CD4-positive, alpha-beta T cell (primary cell): ENCODE data around the gene SNAPC4. TPM values are rescaled to one million over a fixed set of nuclear protein-coding genes. Genes with fewer than 3 reads are reported as not detected.

ENCODE experiments used
- ATAC-seq: fragments of 200-7000 bp; cut with Tn5 transposase; one replicate; pipeline ENCODE4 v1.10.0; 2022; ENCODE audit warnings: mild to moderate bottlenecking; ENCODE audit not compliant: poor library complexity
- CTCF ChIA-PET: fragments of 350-600 bp; sonication (Branson Sonifier 250); formaldehyde crosslinking; loops from one replicate; lab custom pipeline; 2021; ENCODE audit warnings: antibody characterized with exemption, inconsistent platforms; lab: Charles Lee
- POLR2A ChIA-PET: fragments of 350-600 bp; sonication (Branson Sonifier 250); formaldehyde crosslinking; loops from one replicate; lab custom pipeline; 2021; ENCODE audit warnings: antibody characterized with exemption, inconsistent platforms; lab: Charles Lee
- DNase-seq, 14 experiments: peaks; one replicate each; pipeline ENCODE4 v3.0.0-alpha.2; 2013 to 2020; ENCODE audit warnings: mixed read lengths in 2 of 14
- H3K27ac ChIP-seq, 2 donors: one replicate each; pipeline versions ENCODE4 v1.5.1 to v1.7.0; 2013; ENCODE audit warnings: low read length in 2 of 2, low read depth in 1 of 2, mild to moderate bottlenecking in 1 of 2
- H3K27me3 ChIP-seq, 2 experiments: 1 replicate in 1 of 2; 2 replicates in 1 of 2; pipeline versions ENCODE4 v1.6.1 to v1.7.0; 2013; ENCODE audit warnings: low read length in 2 of 2, control low read depth in 1 of 2, mild to moderate bottlenecking in 1 of 2, moderate library complexity in 1 of 2; ENCODE audit not compliant: insufficient read depth in 2 of 2, control insufficient read depth in 1 of 2
- H3K36me3 ChIP-seq: one replicate; pipeline ENCODE4 v1.6.1; 2013; ENCODE audit warnings: low read length, control low read depth; ENCODE audit not compliant: insufficient read depth
- H3K4me1 ChIP-seq: one replicate; pipeline ENCODE4 v1.6.1; 2013; ENCODE audit warnings: low read length, control low read depth; ENCODE audit not compliant: insufficient read depth
- H3K4me3 ChIP-seq: one replicate; pipeline ENCODE4 v1.5.1; 2013; ENCODE audit warnings: mild to moderate bottlenecking, low read length, moderate library complexity
- H3K9me3 ChIP-seq, 2 experiments: 1 replicate in 1 of 2; 2 replicates in 1 of 2; pipeline versions ENCODE4 v1.6.1 to v1.7.0; 2013; ENCODE audit warnings: low read length in 2 of 2, mild to moderate bottlenecking in 2 of 2, control low read depth in 1 of 2, moderate library complexity in 1 of 2; ENCODE audit not compliant: control insufficient read depth in 1 of 2, insufficient read depth in 1 of 2
- H3K27ac Mint-ChIP-seq: one replicate; pipeline ENCODE4 v1.8.0; 2020; ENCODE audit warnings: mixed read lengths
- H3K27me3 Mint-ChIP-seq: one replicate; pipeline ENCODE4 v1.8.0; 2021; ENCODE audit warnings: mixed read lengths
- H3K36me3 Mint-ChIP-seq: one replicate; pipeline ENCODE4 v1.8.0; 2021; ENCODE audit warnings: low read depth, mixed read lengths
- H3K4me1 Mint-ChIP-seq: one replicate; pipeline ENCODE4 v1.8.0; 2021; ENCODE audit warnings: low read depth, mixed read lengths
- H3K4me3 Mint-ChIP-seq: one replicate; pipeline ENCODE4 v1.8.0; 2020; ENCODE audit warnings: mild to moderate bottlenecking, mixed read lengths
- H3K9me3 Mint-ChIP-seq: one replicate; pipeline ENCODE4 v1.8.0; 2020; ENCODE audit warnings: mixed read lengths
- CTCF ChIP-seq: fragments of 200-600 bp; IDR thresholded peaks from one replicate; pipeline ENCODE4 v1.8.0; 2022; ENCODE audit warnings: antibody characterized with exemption, mild to moderate bottlenecking
- intact Hi-C, 2 experiments: fragments of 100-400 bp; cut with DNase I in 1 of 2; cut with micrococcal nuclease in 1 of 2; formaldehyde crosslinking; loops; one replicate each; pipeline versions ENCODE4 v1.15.1 to v1.9.0; 2023 to 2025; cut with DNase I, micrococcal nuclease
- total RNA-seq, 174 experiments: library from RNA in 2 of 174; stranded (reverse) in 2 of 174; gene quantifications; one replicate each; pipeline ENCODE4 v1.2.3 and lab custom pipeline; 2021 to 2026

Gene SNAPC4
- total RNA-seq, 2 experiments from 2014 or later, result 7.7 to 8.0 TPM

DNA sequence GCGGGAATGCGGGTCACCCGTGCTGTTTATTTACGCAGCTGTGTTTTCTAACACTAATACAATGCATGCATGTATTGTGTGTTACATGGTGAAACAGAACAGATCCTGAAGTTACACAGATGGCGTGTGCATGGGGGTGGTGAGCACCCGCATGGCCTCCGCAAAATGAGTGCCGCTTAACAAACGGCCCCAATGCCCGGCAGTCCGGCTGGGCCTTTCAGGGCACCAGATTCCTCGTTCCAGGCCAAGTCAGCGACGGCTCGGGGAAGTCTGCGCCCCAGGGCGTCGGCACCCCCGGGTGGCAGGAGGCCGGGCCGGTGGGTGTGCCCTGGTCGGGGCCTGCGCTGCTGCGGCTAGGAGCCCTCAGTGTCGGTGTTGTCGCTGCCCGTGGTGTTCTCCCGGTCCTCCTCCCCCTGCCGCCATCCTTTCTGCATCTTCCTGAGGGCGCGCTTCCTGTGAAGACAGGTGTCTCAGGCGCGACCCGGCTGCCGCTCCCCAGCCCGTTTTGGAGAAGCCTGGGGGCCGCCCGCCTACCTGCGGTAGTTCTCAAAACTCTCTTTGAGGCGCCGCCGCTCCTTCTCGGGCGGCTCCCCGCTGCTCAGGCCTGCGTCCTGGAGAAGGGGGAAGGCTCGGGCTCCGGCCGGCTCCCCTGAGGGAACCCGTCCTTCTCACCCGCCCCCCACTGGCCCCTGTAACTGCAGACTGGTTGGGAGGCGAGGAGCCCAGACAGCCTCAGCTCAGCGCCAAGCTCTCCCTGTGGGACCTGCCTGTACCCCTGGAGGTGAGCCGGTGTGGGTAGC lies 35.8 kb downstream of the SNAPC4 start:
- peaks cover 8% of the 10 kb centered on the region for H3K36me3 ChIP-seq
- intact Hi-C loops, result loop anchor here (1.0 to 5.0 kb wide), 11 partner anchors 36 to 523 kb away; partner anchors contain the start of genes ENTR1 (in 1 of the 2), INPP5E (in 1 of the 2), PMPCA (in 1 of the 2) and QSOX2 (in 1 of the 2)
- CTCF ChIA-PET, result interaction anchor here (0.6 to 2.0 kb wide), 17 partner anchors 11 to 1215 kb away, joined by 3 to 18 read pairs (median 4); partner anchors contain the start of genes DPH7 and SNAPC4
- Mint-ChIP-seq H3K36me3 (peaks cover 8% of the 10 kb centered on the region), H3K27me3 (no peaks in the 10 kb centered on the region), H3K9me3 (no peaks in the 10 kb centered on the region), H3K4me1 (peaks cover 5% of the 10 kb centered on the region), H3K4me3 (peak overlapping the region; percentile 71), H3K27ac (no peak overlapping the region)
- POLR2A ChIA-PET, result interaction anchor here (0.7 to 1.7 kb wide), 10 partner anchors 11 to 403 kb away, joined by 3 to 15 read pairs (median 5); partner anchors contain the start of genes SNAPC4 and UBAC1
- peaks cover 0 to 8% of the 10 kb centered on the region in 2 experiments for H3K9me3 ChIP-seq
- no peak overlapping the region for H3K4me3 ChIP-seq
- no peaks in the 10 kb centered on the region for H3K27me3 ChIP-seq
- TF ChIP-seq CTCF, result peak; percentile 57
- H3K4me1 ChIP-seq, result peaks cover 19% of the 10 kb centered on the region
- H3K27ac ChIP-seq, result no peak overlapping the region
- DNase-seq, result no peak
- no peak for ATAC-seq

GRCh38 chr9:136363106-136363948 lies 36.6 kb downstream of the SNAPC4 start, which contains the start of gene DNLZ:
DNLZ (minus strand) TSS chr9:136363744; CDS start chr9:136363714, 30 bp downstream.
- H3K4me1 Mint-ChIP-seq, result peaks cover 5% of the 10 kb centered on the region
- POLR2A ChIA-PET, result interaction anchor here (0.7 to 1.7 kb wide), 10 partner anchors 10 to 402 kb away, joined by 3 to 15 read pairs (median 5); partner anchors contain the start of genes SNAPC4 and UBAC1
- no peaks in the 10 kb centered on the region for H3K27me3 ChIP-seq
- peaks cover 19% of the 10 kb centered on the region for H3K4me1 ChIP-seq
- ATAC-seq (peak; percentile 86), DNase-seq (peak; percentile 80 to 99 (median 92))
- CTCF ChIA-PET, result interaction anchor here (0.6 to 2.0 kb wide), 19 partner anchors 12 to 1216 kb away, joined by 3 to 18 read pairs (median 4); partner anchors contain the start of genes DPH7 and SNAPC4
- no peaks in the 10 kb centered on the region for H3K27me3 Mint-ChIP-seq
- peak within 1 kb of the TSS; percentile 86 for H3K4me3 Mint-ChIP-seq
- intact Hi-C loops, result loop anchor here (1.0 to 5.0 kb wide), 11 partner anchors 37 to 524 kb away; partner anchors contain the start of genes ENTR1 (in 1 of the 2), INPP5E (in 1 of the 2), PMPCA (in 1 of the 2) and QSOX2 (in 1 of the 2)
- H3K27ac ChIP-seq, result peak within 1 kb of the TSS; percentile 67 to 74
- H3K36me3 ChIP-seq, result peaks cover 8% of the 10 kb centered on the region
- H3K9me3 ChIP-seq, result peaks cover 0 to 8% of the 10 kb centered on the region in 2 experiments
- H3K27ac Mint-ChIP-seq, result peak within 1 kb of the TSS; percentile 62
- peak within 1 kb of the TSS; percentile 68 for H3K4me3 ChIP-seq
- H3K9me3 Mint-ChIP-seq, result no peaks in the 10 kb centered on the region
- peak; percentile 96 for TF ChIP-seq CTCF
- peaks cover 8% of the 10 kb centered on the region for H3K36me3 Mint-ChIP-seq
